Measurements from ENCODE around the gene FAM234B.
"Not testable (repeated sequence)": the region's sequence is repeated elsewhere in the genome, so short reads cannot be mapped to it uniquely, and the experiment has no call there.

- not testable (repeated sequence) for TF ChIP-seq CTCF, POLR2A (IDR thresholded peaks at IDR 0.05)
These were observed 9.4 kb downstream of the FAM234B start for GRCh38 chr12:13053617-13054016.
